Tibial nerve (tissue), 4 donors: ENCODE data around the gene UBE2Q1. TPM values are rescaled to one million over a fixed set of nuclear protein-coding genes. Genes with fewer than 3 reads are reported as not detected.

Experiments
- DNase-seq, 2 donors: peaks; one replicate each; pipeline ENCODE4 v3.0.0-alpha.2; 2019; ENCODE audit warnings: low spot score in 2 of 2
- H3K27ac ChIP-seq, 4 donors: fragments of 200-600 bp; sonication (generic) in 3 of 4; one replicate each; pipeline ENCODE4 v1.5.1; 2017 to 2019; ENCODE audit warnings: mild to moderate bottlenecking in 1 of 4
- H3K27me3 ChIP-seq, 2 donors: fragments of 200-600 bp; sonication (generic) in 1 of 2; one replicate each; pipeline versions ENCODE4 v1.5.1 to v1.6.0; 2017 to 2019
- H3K36me3 ChIP-seq, 3 donors: fragments of 200-600 bp; sonication (generic); one replicate each; pipeline ENCODE4 v1.5.1; 2018 to 2019
- H3K4me1 ChIP-seq, 4 donors: fragments of 200-600 bp; sonication (generic) in 3 of 4; one replicate each; pipeline ENCODE4 v1.5.1; 2017 to 2019
- H3K4me3 ChIP-seq, 4 donors: fragments of 200-600 bp; sonication (generic) in 3 of 4; one replicate each; pipeline ENCODE4 v1.5.1; 2017 to 2019; ENCODE audit warnings: mild to moderate bottlenecking in 1 of 4, moderate library complexity in 1 of 4
- H3K9me3 ChIP-seq, 4 donors: fragments of 200-600 bp; sonication (generic) in 3 of 4; one replicate each; pipeline ENCODE4 v1.5.1; 2017 to 2019
- EP300 ChIP-seq, 2 donors: sonication (generic); formaldehyde crosslinking; IDR thresholded peaks; one replicate each; pipeline ENCODE4 v1.6.1; 2017; ENCODE audit warnings: antibody characterized with exemption in 2 of 2, mild to moderate bottlenecking in 1 of 2
- POLR2A ChIP-seq, 2 donors: fragments of 450-650 bp; IDR thresholded peaks; one replicate each; pipeline ENCODE4 v1.6.1; 2017; ENCODE audit warnings: antibody characterized with exemption in 2 of 2, mild to moderate bottlenecking in 2 of 2, moderate library complexity in 2 of 2
- WGBS, 2 donors: methylation state at CpG; one replicate each; pipeline ENCODE4 v1.1.5; 2018; 5-methylcytosine and 5-hydroxymethylcytosine counted together
- total RNA-seq, 4 donors: library from RNA; depleted of rRNA; stranded (reverse); fragments of >200 nt; gene quantifications; one replicate each; pipeline ENCODE4 v1.1.0, GENCODE V29; 2016
- TF ChIP-seq, protein P1 (sequence below), 5 experiments: fragments of 200-600 bp in 3 of 5; fragments of 450-650 bp in 2 of 5; sonication (generic) in 3 of 5; IDR thresholded peaks; one replicate each; pipeline ENCODE4 v1.5.1; 2016 to 2019; ENCODE audit warnings: antibody characterized with exemption in 5 of 5, mild to moderate bottlenecking in 3 of 5, moderate library complexity in 2 of 5

UBE2Q1 gene
- total RNA-seq, 4 donors from 2014 or later: 14.9 to 69.8 (median 18.9) TPM

DNA sequence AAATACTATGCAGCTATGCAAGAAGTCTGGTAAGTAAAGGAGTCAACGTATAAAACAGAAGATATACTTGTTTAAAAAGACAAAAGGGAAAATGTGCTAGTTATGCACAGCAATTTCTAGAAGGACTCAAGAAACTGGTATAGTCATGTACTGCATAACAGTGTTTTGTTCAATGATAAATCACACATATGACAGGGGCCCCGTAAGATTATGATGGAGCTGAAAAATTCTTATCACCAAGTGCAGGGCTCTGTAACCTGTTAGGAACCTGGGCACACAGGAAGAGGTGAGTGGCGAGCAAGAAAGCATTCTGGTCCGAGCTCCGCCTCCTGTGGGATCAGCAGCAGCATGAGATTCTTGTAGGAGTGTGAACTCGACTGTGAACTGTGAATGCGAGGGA, 36.3 kb upstream of the UBE2Q1 start:
- Histone ChIP-seq H3K9me3 (no peaks in the 10 kb centered on the region), H3K36me3 (peaks cover 11 to 91% (median 32%) of the 10 kb centered on the region in 3 donors), H3K27ac (no peak overlapping the region), H3K4me1 (peaks cover 0 to 13% (median 8%) of the 10 kb centered on the region in 4 donors), H3K27me3 (no peaks in the 10 kb centered on the region), H3K4me3 (no peak overlapping the region)
- no peak for DNase-seq
- WGBS, 2 donors: 81% methylated on average over 7 of the region's 7 CpGs
- no peak for TF ChIP-seq EP300 (IDR thresholded peaks at IDR 0.05)
- TF ChIP-seq, protein P1, sequence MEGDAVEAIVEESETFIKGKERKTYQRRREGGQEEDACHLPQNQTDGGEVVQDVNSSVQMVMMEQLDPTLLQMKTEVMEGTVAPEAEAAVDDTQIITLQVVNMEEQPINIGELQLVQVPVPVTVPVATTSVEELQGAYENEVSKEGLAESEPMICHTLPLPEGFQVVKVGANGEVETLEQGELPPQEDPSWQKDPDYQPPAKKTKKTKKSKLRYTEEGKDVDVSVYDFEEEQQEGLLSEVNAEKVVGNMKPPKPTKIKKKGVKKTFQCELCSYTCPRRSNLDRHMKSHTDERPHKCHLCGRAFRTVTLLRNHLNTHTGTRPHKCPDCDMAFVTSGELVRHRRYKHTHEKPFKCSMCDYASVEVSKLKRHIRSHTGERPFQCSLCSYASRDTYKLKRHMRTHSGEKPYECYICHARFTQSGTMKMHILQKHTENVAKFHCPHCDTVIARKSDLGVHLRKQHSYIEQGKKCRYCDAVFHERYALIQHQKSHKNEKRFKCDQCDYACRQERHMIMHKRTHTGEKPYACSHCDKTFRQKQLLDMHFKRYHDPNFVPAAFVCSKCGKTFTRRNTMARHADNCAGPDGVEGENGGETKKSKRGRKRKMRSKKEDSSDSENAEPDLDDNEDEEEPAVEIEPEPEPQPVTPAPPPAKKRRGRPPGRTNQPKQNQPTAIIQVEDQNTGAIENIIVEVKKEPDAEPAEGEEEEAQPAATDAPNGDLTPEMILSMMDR (IDR thresholded peaks at IDR 0.05): no peak

DNA sequence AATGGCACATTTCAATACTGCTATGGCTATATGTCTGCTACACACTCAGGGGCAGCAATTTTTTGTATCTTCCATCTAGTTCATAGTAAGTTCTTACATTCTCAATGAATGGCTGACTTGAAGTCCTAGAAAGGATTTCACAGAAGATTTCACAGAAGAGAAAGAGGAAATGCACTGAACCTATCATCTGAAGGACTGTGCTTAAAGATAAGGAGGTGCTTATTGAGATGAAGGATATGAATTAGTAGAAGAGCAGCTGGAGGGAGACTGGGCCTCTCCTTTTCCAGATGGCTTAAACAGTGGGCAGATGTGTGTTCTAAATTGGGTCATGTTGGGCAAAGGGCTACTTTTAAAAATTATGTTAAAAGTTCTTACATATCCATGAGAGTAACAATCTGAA, 34.9 kb upstream of the UBE2Q1 start:
- no peaks in the 10 kb centered on the region for H3K27me3 ChIP-seq
- DNase-seq: no peak
- H3K27ac ChIP-seq: no peak overlapping the region
- no peak overlapping the region for H3K4me3 ChIP-seq
- TF ChIP-seq EP300 (IDR thresholded peaks at IDR 0.05) (no peak), POLR2A (IDR thresholded peaks at IDR 0.05) (no peak)
- TF ChIP-seq, protein P1 (IDR thresholded peaks at IDR 0.05): no peak
- no peaks in the 10 kb centered on the region for H3K4me1 ChIP-seq
- H3K9me3 ChIP-seq: no peaks in the 10 kb centered on the region
- H3K36me3 ChIP-seq: peaks cover 10 to 99% (median 46%) of the 10 kb centered on the region in 3 donors

DNA sequence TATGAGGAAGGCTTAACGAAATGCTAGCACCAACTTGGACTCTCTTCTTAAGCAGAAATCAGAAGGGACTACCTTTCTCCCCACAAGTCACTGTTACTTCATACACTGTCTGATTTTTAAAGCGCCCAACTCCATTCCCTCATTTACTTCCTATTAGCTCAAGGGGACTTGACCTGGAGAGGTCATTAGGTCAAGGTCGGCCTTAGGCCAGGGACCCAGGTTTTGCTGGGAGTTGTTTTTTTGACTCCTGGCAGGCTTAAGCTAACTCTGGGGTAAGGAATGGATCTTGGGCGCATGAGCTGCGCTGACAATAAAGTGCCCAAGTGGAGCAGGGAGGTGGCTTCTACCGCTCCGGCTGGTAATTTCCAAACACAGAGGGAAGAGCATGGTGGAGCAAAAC, 32.7 kb upstream of the UBE2Q1 start:
- TF ChIP-seq POLR2A (IDR thresholded peaks at IDR 0.05) (no peak), EP300 (IDR thresholded peaks at IDR 0.05) (no peak)
- TF ChIP-seq, protein P1 (IDR thresholded peaks at IDR 0.05): no peak
- Histone ChIP-seq H3K27ac (no peak overlapping the region), H3K4me3 (no peak overlapping the region), H3K36me3 (peaks cover 6 to 99% (median 56%) of the 10 kb centered on the region in 3 donors), H3K9me3 (no peaks in the 10 kb centered on the region), H3K4me1 (no peaks in the 10 kb centered on the region), H3K27me3 (no peaks in the 10 kb centered on the region)
- no peak for DNase-seq
- 87 to 91% methylated on average over 7 of the region's 7 CpGs for WGBS, 2 donors

DNA sequence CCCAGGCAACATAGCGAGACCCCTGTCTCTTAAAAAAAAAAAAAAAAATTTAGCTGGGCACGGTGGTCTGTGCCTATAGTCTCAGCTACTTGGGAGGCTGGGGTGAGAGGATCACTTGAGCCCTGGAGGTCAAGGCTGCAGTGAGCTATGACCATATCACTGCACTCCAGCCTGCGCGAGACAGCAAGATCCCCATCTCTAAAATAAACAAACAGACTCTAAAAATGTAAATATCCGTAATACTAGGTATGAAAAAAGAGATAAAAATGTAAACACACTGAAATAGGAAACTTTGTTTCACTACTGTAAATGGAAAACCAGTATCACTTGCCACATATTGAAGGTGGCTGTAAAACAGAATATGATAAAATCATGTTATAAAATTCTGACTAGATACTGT, 32.3 kb upstream of the UBE2Q1 start:
- peaks cover 6 to 99% (median 61%) of the 10 kb centered on the region in 3 donors for H3K36me3 ChIP-seq
- H3K9me3 ChIP-seq: no peaks in the 10 kb centered on the region
- H3K4me1 ChIP-seq: no peaks in the 10 kb centered on the region
- no peak overlapping the region for H3K4me3 ChIP-seq
- H3K27me3 ChIP-seq: no peaks in the 10 kb centered on the region
- H3K27ac ChIP-seq: no peak overlapping the region
- no peak for DNase-seq
- TF ChIP-seq, protein P1 (IDR thresholded peaks at IDR 0.05): no peak
- TF ChIP-seq EP300 (IDR thresholded peaks at IDR 0.05) (no peak), POLR2A (IDR thresholded peaks at IDR 0.05) (no peak)
- WGBS, 2 donors: 86 to 88% methylated on average over 5 of the region's 5 CpGs

DNA sequence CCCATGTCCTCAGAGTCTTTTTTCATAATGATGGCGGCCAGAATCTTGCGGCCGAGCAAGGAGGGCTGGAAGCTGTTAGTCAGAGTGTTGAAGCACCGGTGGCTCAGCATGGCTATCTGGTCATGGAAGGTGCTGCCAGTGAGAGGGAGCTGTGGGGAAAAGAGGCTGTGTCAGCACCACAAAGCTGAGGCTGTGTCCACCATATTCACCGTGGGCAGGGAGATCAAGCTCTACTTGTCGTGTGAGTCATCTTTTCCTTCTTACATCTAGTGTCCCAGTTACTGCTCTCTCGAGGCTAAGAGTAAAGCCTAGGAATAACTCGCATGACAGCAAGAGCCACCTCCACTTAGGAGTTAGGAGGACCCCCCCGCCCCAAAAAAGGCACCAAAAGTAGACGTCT, 31.3 kb upstream of the UBE2Q1 start:
- WGBS, 2 donors: 77 to 80% methylated on average over 9 to 10 of the region's 10 CpGs
- Histone ChIP-seq H3K4me1 (no peaks in the 10 kb centered on the region), H3K27ac (no peak overlapping the region), H3K9me3 (no peaks in the 10 kb centered on the region), H3K36me3 (peaks cover 6 to 99% (median 67%) of the 10 kb centered on the region in 3 donors), H3K4me3 (no peak overlapping the region), H3K27me3 (no peaks in the 10 kb centered on the region)
- no peak for DNase-seq
- no peak for TF ChIP-seq POLR2A (IDR thresholded peaks at IDR 0.05)
- TF ChIP-seq, protein P1 (IDR thresholded peaks at IDR 0.05): no peak
